Ecto neural progenitor cell (in vitro differentiated cells): ENCODE data around the gene AP1M2.
A peak's percentile ranks its signal among the peaks of the same experiment; 100 is the strongest.

Source experiments
- DNase-seq: peaks from one replicate; pipeline ENCODE4 v3.0.0-alpha.2; 2018; ENCODE audit warnings: low spot score

AP1M2 gene

GRCh38 chr19:10587022-10587838, at the start of gene AP1M2:
TSS of gene AP1M2 (minus strand) at chr19:10587312. CDS start at chr19:10587231, 81 bp downstream.
- DNase-seq, result no peak

DNA sequence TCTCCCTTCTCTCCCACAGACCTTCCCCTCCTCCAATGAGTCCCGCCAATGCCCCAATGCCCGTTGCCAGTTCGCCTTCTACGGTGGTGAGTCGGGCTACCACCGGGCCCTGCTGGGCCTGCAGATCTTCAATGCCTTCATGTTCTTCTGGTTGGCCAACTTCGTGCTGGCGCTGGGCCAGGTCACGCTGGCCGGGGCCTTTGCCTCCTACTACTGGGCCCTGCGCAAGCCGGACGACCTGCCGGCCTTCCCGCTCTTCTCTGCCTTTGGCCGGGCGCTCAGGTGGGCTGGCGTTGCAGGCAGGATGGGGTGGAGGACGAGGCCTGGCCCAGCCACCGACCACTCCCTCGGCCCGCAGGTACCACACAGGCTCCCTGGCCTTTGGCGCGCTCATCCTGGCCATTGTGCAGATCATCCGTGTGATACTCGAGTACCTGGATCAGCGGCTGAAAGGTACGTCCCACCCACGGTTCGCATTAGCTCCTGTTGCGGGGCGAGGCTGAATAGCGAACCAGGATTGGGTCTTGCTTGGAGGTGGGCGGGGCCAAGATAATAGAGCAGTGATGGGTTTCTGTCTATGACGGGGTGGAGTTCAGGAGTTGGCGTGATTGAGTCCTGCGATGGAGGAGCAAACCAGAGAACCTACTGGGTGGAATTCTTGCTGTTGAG, 49.3 kb upstream of the AP1M2 start:
- DNase-seq, result no peak

- DNase-seq, result no peak
Measured at GRCh38 chr19:10634963-10635362, 47.9 kb upstream of the AP1M2 start.

DNA sequence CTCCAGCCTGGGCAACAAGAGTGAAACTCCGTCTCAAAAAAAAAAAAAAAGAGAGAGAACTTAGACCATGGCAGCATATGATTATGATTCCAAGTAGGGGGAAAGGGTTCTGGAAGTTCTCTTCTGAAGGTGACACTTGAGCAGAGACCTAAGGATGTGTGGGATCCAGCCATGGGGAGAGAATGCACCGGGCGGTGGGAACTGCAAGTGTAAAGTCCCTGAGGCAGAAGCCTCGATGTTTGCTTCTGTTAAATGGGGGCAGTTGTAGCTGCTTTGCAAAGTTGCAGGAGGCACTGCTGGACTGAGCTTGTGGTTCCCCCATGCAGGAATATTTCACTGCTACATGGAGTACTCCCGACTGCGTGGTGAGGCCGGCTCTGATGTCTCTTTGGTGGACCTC, 47.3 kb upstream of the AP1M2 start:
- DNase-seq, result no peak

DNA sequence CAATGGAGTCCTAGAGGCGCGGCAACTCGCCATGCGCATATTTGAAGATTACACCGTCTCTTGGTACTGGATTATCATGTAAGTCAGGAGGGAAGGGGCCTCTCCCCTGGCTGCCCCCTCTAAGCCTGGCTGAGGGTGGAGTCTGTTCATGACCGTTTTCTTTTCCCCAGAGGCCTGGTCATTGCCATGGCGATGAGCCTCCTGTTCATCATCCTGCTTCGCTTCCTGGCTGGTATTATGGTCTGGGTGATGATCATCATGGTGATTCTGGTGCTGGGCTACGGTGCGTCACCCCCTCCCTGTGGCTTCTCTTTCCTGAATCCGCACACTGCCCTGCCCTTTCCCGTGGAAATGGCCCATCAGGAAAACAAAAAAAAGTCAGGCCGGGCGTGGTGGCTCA, 44.8 kb upstream of the AP1M2 start:
- no peak for DNase-seq

DNA sequence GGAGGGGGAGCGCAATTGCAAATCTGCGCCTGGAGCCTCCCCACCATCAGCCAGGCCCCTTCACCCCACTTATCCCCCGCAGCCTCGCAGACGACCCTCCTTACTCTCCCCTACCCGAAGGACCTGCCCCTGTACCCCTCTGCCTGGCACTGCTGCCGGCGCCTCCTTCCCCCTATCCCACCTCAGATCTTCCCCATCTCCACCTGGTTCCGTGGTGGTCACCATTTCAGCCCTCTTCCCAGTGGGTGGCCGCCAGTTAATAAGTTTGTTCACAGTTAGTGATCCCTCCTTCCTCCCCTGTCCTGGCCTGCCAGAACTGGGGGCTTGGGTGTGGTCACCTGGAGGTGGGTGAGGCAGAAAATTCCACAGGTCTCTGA, 38.6 kb upstream of the AP1M2 start:
- no peak for DNase-seq

DNA sequence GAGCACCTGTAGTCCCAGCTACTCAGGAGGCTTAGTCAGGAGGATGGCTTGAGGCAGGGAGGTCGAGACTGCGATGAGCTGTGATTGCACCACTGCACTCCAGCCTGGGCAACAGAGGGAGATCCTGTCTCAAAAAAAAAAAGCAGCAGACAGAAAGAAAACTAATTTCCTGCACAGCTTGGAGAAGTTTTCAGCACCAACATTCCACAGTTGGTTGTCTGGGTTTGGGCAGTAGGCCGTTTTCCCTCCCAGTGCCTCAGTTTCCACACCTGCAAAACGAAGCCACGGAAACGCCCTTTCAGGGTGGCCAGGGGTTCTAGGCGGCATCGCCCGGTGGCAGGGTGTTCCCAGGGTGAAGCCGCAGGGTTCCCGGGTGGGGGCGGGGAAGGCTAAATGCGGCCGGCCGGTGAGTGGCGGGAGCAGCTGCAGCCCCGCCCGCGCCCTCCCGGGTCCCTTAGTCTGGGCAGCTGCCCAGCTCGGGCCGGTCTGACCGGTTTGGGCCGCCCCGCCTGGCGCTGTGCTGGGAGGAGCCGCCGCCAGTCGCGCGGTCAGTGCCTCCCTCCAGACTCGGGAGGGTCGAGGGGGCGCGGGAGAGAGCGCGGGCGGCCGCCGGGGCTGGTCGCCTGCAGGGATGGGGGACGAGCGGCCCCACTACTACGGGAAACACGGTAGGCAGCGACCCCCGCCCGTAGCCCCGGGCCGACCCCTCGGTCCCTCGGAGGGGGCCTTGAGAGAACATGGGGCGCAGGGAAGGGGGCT, 38.1 kb upstream of the AP1M2 start, which contains the start of gene SLC44A2:
SLC44A2 (plus strand) TSS at position 551 of the 759 bp plus-strand sequence; CDS start at position 632, 81 bp downstream.
- DNase-seq, result peak; percentile 89

DNA sequence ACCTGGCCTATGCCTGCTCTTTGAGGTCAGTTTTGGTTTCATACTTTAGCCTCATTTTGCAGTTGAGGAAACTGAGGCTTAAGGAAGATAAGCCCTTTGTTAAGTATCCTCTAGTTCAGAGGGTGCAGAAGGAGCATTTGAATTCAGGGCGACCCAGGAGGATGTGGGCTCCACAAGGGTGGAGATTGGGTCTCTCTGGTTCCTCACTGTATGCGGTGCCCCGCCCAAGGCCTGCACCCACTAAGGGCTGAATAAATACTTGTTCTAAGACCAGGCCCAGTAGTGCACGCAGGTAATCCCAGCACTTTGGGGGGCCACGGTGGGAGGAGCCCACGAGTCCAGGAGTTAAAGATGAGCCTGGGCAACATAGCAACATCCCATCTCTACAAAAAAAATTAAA, 37.5 kb upstream of the AP1M2 start:
- no peak for DNase-seq

DNA sequence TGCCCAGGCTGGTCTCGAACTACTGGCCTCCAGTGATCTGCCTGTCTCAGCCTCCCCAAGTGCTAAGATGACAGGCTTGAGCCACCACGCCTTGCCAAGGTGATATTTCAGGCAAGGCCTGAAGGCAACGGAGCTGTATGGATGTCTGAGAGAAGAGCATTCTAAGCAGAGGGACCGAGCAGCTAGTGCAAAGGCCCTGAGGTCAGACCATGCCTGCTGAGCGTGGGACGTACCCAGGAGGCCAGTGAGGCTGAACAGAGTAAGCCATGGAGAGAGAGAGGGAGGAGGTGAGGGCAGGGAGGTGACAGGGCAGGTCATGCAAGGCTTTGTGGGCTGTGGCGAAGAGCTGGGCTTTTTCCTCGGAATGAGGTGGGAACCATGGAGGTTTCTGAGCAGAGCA, 34.9 kb upstream of the AP1M2 start:
- DNase-seq, result no peak

DNA sequence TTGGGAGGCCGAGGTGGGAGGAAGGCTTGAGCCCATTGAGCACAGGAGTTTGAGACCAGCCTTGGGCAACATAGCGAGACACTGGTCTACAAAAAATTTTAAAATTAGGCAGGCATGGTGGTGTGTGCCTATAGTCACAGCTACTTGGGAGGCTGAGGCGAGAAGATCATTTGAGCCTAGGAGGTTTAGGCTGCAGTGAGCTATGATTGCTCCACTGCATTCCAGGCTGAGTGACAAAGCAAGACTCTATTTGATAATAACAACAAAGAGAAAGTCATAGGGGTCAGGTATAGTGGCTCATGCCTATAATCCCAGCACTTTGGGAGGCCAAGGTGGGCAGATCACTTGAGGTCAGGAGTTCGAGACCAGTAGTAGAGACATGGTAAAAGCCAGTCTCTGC, 33.7 kb upstream of the AP1M2 start:
- no peak for DNase-seq

- DNase-seq, result no peak
Measured at GRCh38 chr19:10618846-10619245, 31.7 kb upstream of the AP1M2 start.

DNA sequence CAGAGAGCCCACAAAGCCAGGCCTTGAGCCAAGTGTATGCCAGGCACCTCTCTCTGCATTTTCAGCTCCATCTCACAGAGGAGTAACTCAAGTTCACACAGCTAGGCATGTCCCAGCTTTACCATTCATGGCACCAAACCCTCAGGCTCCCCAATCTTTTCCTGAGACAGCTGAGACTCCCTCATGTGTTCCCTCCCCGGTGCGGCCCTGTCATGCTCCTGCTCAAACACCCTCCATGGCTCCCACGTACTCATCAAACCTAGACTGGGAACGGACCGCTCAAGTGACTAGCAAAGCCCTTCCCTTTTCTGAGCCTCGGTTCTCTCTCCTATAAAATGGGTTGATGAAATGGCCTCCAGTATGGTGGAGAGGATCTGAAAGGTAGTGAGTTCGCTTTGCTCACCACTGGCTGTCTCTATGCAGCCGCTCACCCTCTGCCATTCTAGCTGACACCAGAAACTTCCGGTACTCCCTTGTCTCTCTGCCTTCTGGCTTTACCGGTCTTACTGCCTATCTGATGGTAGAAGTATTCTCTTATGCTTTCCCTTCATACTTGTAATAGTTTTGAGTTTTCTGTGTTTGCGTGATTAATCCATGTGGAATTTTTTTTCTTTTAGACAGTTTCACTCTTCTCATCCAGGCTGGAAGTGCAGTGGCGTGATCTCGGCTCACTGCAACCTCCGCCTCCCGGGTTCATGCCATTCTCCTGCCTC, 30.5 kb upstream of the AP1M2 start:
- no peak for DNase-seq

- no peak for DNase-seq
Measured at GRCh38 chr19:10615429-10616023, 28.4 kb upstream of the AP1M2 start.

DNA sequence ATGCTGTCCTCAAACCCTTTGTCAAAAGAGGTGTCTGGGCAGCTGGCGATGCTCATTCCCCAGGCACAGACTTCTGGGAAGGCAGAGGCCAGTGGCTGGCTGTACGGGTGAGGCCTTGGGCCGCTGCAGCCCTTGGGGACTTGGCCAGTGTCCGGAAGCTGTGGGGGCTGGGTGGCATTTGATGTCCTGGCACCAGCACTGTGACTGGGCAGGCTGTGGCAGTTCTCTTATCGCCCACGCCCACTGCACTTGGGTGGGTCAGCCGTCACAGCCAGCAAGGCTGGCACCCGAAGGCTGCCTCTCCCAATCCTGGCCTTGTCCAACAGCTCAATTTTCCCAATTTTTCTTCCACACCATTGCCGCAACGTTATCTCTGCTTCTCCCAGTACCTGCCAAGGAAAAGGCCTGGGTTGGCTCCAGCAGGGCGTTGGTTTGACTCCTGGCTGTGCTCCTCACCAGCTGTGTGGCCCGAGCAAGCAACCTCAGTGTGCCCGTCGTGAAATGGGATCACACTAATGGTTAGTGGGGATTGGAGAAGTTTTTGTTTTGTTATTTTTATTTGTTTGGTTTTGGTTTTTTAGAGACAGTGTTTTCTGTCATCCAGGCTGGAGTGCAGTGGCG, 25.5 kb upstream of the AP1M2 start:
- DNase-seq, result no peak

DNA sequence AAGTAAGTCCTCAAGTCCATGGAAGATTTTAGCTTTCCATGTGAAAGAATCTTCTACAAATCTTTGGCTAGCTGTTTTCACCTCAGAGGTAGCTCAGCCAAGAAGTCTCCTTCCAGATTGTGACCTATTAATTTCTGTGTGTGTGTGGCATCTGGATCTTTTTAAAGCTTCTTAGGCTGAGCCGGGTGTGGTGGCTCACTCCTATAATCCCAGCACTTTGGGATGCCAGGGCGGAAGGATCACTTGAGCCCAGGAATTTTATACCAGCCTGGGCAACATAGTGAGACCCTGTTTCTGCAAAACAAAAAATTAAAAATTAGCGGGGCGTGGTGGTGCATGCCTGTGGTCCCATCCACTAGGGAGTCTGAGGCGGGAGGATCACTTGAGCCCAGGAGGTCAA, 24.8 kb upstream of the AP1M2 start:
- no peak for DNase-seq

DNA sequence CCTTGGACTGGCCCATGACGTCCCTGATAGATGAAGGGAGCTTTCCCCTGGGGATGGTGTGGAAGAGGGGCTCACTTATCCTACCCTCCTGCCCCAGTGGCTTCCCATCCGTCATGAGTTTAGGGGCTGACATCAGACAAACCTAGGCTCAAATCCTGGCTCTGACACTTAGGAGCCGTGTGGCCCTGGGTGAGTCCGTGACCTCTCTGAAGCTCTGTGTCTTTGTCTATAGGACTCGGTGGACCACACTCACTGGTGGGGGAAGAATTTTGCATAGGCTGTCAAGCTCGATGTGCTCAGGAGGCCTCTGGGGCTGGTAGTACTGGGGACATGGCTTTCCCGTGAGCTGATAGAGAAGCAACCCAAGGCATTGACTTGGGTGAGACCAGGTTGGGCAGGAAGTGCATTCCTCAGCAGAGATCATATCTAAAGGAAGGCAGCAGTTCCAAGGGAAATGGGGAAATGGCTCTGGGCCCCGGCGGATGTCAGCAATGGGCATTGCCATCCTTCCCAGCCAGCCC, 17.4 kb upstream of the AP1M2 start:
- no peak for DNase-seq

- no peak for DNase-seq
Measured at GRCh38 chr19:10603873-10604459, 16.9 kb upstream of the AP1M2 start.

GRCh38 chr19:10603084-10603872, 16.2 kb upstream of the AP1M2 start:
- DNase-seq, result no peak

- peak; percentile 91 for DNase-seq
Measured at GRCh38 chr19:10602330-10603083, 15.4 kb upstream of the AP1M2 start.
